ENCODE results near the gene SH3BP1. TPM values are rescaled to one million over a fixed set of nuclear protein-coding genes. Genes with fewer than 3 reads are reported as not detected.

The SH3BP1 gene
- total RNA-seq, 6 experiments from 2014 or later, result 1.6 to 4.8 (median 2.8) TPM

GRCh38 chr22:37643225-37643847 lies 3.9 kb downstream of the SH3BP1 start:
- intact Hi-C loops (cut with DNase I), result loop anchor here (5.0 to 10.0 kb wide), 2 partner anchors 39 to 81 kb away; no protein-coding TSS in a partner anchor
- 75% methylated on average over 2 of the region's 9 CpGs for WGBS (ENCODE audit: insufficient coverage, low coverage, low lambda C conversion rate, missing lambda C conversion rate)
- Histone ChIP-seq H3K4me3 (no peak overlapping the region), H3K27ac (no peak overlapping the region), H3K4me1 (peaks cover 0 to 10% (median 0%) of the 10 kb centered on the region in 4 donors), H3K36me3 (no peaks in the 10 kb centered on the region), H3K27me3 (no peaks in the 10 kb centered on the region), H3K9me3 (no peaks in the 10 kb centered on the region)
- ATAC-seq (peak; percentile 81 to 87 (median 85)), DNase-seq (peak; percentile 82 to 88 (median 85))
- TF ChIP-seq POLR2A (IDR thresholded peaks at IDR 0.05), result no peak
- TF ChIP-seq CTCF (IDR thresholded peaks at IDR 0.05), result peak; percentile 89 to 95 (median 93)

GRCh38 chr22:37647317-37647716 lies 7.8 kb downstream of the SH3BP1 start:
- Histone ChIP-seq H3K9me3 (no peaks in the 10 kb centered on the region), H3K4me3 (no peak overlapping the region), H3K4me1 (no peaks in the 10 kb centered on the region), H3K27me3 (no peaks in the 10 kb centered on the region), H3K36me3 (no peaks in the 10 kb centered on the region), H3K27ac (no peak overlapping the region)
- WGBS (ENCODE audit: insufficient coverage, low coverage, low lambda C conversion rate, missing lambda C conversion rate), result 50% methylated on average over 1 of the region's 9 CpGs
- DNase-seq (no peak), ATAC-seq (no peak)
- TF ChIP-seq POLR2A (IDR thresholded peaks at IDR 0.05) (no peak), CTCF (IDR thresholded peaks at IDR 0.05) (no peak)
- intact Hi-C loops (cut with DNase I), result loop anchor here (10.0 kb wide), 1 partner anchor 77 kb away; no protein-coding TSS in a partner anchor

GRCh38 chr22:37647928-37648327 lies 8.5 kb downstream of the SH3BP1 start:
- DNase-seq, result peak in 1 of 3 donors; percentile 59
- WGBS (ENCODE audit: insufficient coverage, low coverage, low lambda C conversion rate, missing lambda C conversion rate), result 75% methylated on average over 6 of the region's 9 CpGs
- peak in 2 of 4 donors; percentile 13 to 66 for ATAC-seq
- intact Hi-C loops (cut with DNase I), result loop anchor here (10.0 kb wide), 1 partner anchor 77 kb away; no protein-coding TSS in a partner anchor
- no peaks in the 10 kb centered on the region for H3K9me3 ChIP-seq
- H3K27me3 ChIP-seq, result no peaks in the 10 kb centered on the region
- H3K36me3 ChIP-seq, result no peaks in the 10 kb centered on the region
- no peaks in the 10 kb centered on the region for H3K4me1 ChIP-seq
- TF ChIP-seq CTCF (IDR thresholded peaks at IDR 0.05) (no peak), POLR2A (IDR thresholded peaks at IDR 0.05) (no peak)
- H3K27ac ChIP-seq, result no peak overlapping the region
- no peak overlapping the region for H3K4me3 ChIP-seq

- H3K4me1 ChIP-seq, result no peaks in the 10 kb centered on the region
- DNase-seq, result no peak
- H3K27me3 ChIP-seq, result no peaks in the 10 kb centered on the region
- H3K27ac ChIP-seq, result no peak overlapping the region
- TF ChIP-seq CTCF (IDR thresholded peaks at IDR 0.05) (no peak), POLR2A (IDR thresholded peaks at IDR 0.05) (no peak)
- no peaks in the 10 kb centered on the region for H3K9me3 ChIP-seq
- no peaks in the 10 kb centered on the region for H3K36me3 ChIP-seq
- intact Hi-C loops (cut with DNase I), result no loop called here
- H3K4me3 ChIP-seq, result no peak overlapping the region
- 89% methylated on average over 4 of the region's 17 CpGs for WGBS (ENCODE audit: insufficient coverage, low coverage, low lambda C conversion rate, missing lambda C conversion rate)
- ATAC-seq, result no peak
Measured at GRCh38 chr22:37650463-37651136, 11.1 kb downstream of the SH3BP1 start.

Data from right lobe of liver (tissue), 6 donors.